Natural killer cell (primary cell): ENCODE results near the gene KAZN. TPM values are rescaled to one million over a fixed set of nuclear protein-coding genes. Genes with fewer than 3 reads are reported as not detected.

Experiments
- ATAC-seq, 3 donors: fragments of 150-1000 bp in 2 of 3; fragments of 200-7000 bp in 1 of 3; cut with Tn5 transposase; 1 replicate in 1 of 3; 2 replicates in 2 of 3; pipeline ENCODE4 v1.10.0; 2021; ENCODE audit warnings: mild to moderate bottlenecking in 2 of 3, moderate library complexity in 2 of 3
- DNase-seq, 2 donors: peaks; one replicate each; pipeline versions ENCODE4 v3.0.0 to v3.0.0-alpha.2; 2013 to 2021; ENCODE audit warnings: mixed read lengths in 1 of 2
- H3K27ac ChIP-seq: one replicate; pipeline ENCODE4 v1.5.1; 2013; ENCODE audit warnings: mild to moderate bottlenecking, low read length
- H3K27me3 ChIP-seq: one replicate; pipeline ENCODE4 v1.6.1; 2013; ENCODE audit warnings: low read length; ENCODE audit not compliant: control insufficient read depth, insufficient read depth
- H3K36me3 ChIP-seq: one replicate; pipeline ENCODE4 v1.6.1; 2013; ENCODE audit warnings: low read length; ENCODE audit not compliant: control insufficient read depth, insufficient read depth
- H3K4me1 ChIP-seq: one replicate; pipeline ENCODE4 v1.6.1; 2013; ENCODE audit warnings: low read length; ENCODE audit not compliant: control insufficient read depth, insufficient read depth
- H3K4me3 ChIP-seq: one replicate; pipeline ENCODE4 v1.5.1; 2013; ENCODE audit warnings: low read length
- H3K9me3 ChIP-seq: one replicate; pipeline ENCODE4 v1.6.1; 2013; ENCODE audit warnings: low read length; ENCODE audit not compliant: control insufficient read depth, insufficient read depth
- H3K27ac Mint-ChIP-seq, 2 donors: one replicate each; pipeline ENCODE4 v1.8.0; 2022; ENCODE audit warnings: mild to moderate bottlenecking in 2 of 2, mixed read lengths in 2 of 2, moderate library complexity in 1 of 2
- H3K27me3 Mint-ChIP-seq, 2 donors: one replicate each; pipeline ENCODE4 v1.8.0; 2022; ENCODE audit warnings: low read depth in 2 of 2, mixed read lengths in 2 of 2
- H3K36me3 Mint-ChIP-seq: one replicate; pipeline ENCODE4 v1.8.0; 2022; ENCODE audit warnings: mixed read lengths
- H3K4me1 Mint-ChIP-seq, 2 donors: one replicate each; pipeline ENCODE4 v1.8.0; 2022; ENCODE audit warnings: mixed read lengths in 2 of 2
- H3K4me3 Mint-ChIP-seq: one replicate; pipeline ENCODE4 v1.8.0; 2022; ENCODE audit warnings: mild to moderate bottlenecking, moderate library complexity, mixed read lengths
- H3K9me3 Mint-ChIP-seq, 2 donors: one replicate each; pipeline ENCODE4 v1.8.0; 2022; ENCODE audit warnings: mixed read lengths in 2 of 2
- CTCF ChIP-seq: fragments of 200-600 bp; IDR thresholded peaks from one replicate; pipeline ENCODE4 v1.8.0; 2022; ENCODE audit warnings: antibody characterized with exemption
- WGBS: methylation state at CpG from one replicate; pipeline ENCODE4 v1.1.7; 2013; ENCODE audit warnings: missing lambda C conversion rate; ENCODE audit not compliant: insufficient coverage; 5-methylcytosine and 5-hydroxymethylcytosine counted together
- intact Hi-C: fragments of 100-400 bp; cut with micrococcal nuclease; formaldehyde crosslinking; loops from one replicate; pipeline ENCODE4 v1.14.2; 2022
- total RNA-seq, 4 donors: library from RNA; stranded (reverse); fragments of 120-200 nt in 1 of 4; gene quantifications; one replicate each; pipeline versions ENCODE4 v1.2.3 to v1.2.4, GENCODE V29; 2013 to 2022

The KAZN gene
- total RNA-seq, 3 donors from 2014 or later (not counting 1 experiment from before 2014, with no cell fraction given): 1.2 to 2.0 (median 1.7) TPM

- intact Hi-C loops: no loop called here
- Mint-ChIP-seq H3K27me3 (peaks cover 35 to 48% of the 10 kb centered on the region in 2 donors), H3K36me3 (no peaks in the 10 kb centered on the region), H3K4me1 (peaks cover 0 to 18% of the 10 kb centered on the region in 2 donors), H3K9me3 (no peaks in the 10 kb centered on the region), H3K4me3 (no peak overlapping the region), H3K27ac (peak overlapping the region in 1 of 2 donors; percentile 33)
- Histone ChIP-seq H3K4me1 (peaks cover 6% of the 10 kb centered on the region), H3K4me3 (no peak overlapping the region), H3K36me3 (no peaks in the 10 kb centered on the region), H3K27me3 (peaks cover 2% of the 10 kb centered on the region), H3K27ac (no peak overlapping the region), H3K9me3 (no peaks in the 10 kb centered on the region)
- ATAC-seq: peak; percentile 77 to 95 (median 90)
- DNase-seq: peak in 1 of 2 donors; percentile 26
- TF ChIP-seq CTCF: no peak
- WGBS: 6% methylated on average over 6 of the region's 6 CpGs
Observed at GRCh38 chr1:15137809-15138208, 539.3 kb downstream of the KAZN start.

- Histone ChIP-seq H3K27me3 (peaks cover 2% of the 10 kb centered on the region), H3K9me3 (no peaks in the 10 kb centered on the region), H3K27ac (no peak overlapping the region), H3K36me3 (no peaks in the 10 kb centered on the region), H3K4me3 (no peak overlapping the region), H3K4me1 (peaks cover 6% of the 10 kb centered on the region)
- intact Hi-C loops: no loop called here
- Mint-ChIP-seq H3K36me3 (no peaks in the 10 kb centered on the region), H3K9me3 (no peaks in the 10 kb centered on the region), H3K27ac (no peak overlapping the region), H3K4me3 (no peak overlapping the region), H3K4me1 (peaks cover 0 to 18% of the 10 kb centered on the region in 2 donors), H3K27me3 (peaks cover 24 to 43% of the 10 kb centered on the region in 2 donors)
- no peak for TF ChIP-seq CTCF
- 76% methylated on average over 15 of the region's 15 CpGs for WGBS
- ATAC-seq (no peak), DNase-seq (no peak)
Observed at GRCh38 chr1:15139654-15140350, 541.3 kb downstream of the KAZN start.

GRCh38 chr1:15141935-15142539 lies 543.6 kb downstream of the KAZN start:
- 13% methylated on average over 5 of the region's 6 CpGs for WGBS
- H3K27me3 ChIP-seq: no peaks in the 10 kb centered on the region
- peaks cover 6% of the 10 kb centered on the region for H3K4me1 ChIP-seq
- Mint-ChIP-seq H3K27me3 (peaks cover 17 to 51% of the 10 kb centered on the region in 2 donors), H3K4me1 (peaks cover 0 to 18% of the 10 kb centered on the region in 2 donors), H3K9me3 (no peaks in the 10 kb centered on the region), H3K27ac (no peak overlapping the region), H3K36me3 (no peaks in the 10 kb centered on the region), H3K4me3 (no peak overlapping the region)
- no peak overlapping the region for H3K4me3 ChIP-seq
- intact Hi-C loops: no loop called here
- DNase-seq (no peak), ATAC-seq (no peak)
- H3K27ac ChIP-seq: no peak overlapping the region
- no peaks in the 10 kb centered on the region for H3K36me3 ChIP-seq
- TF ChIP-seq CTCF: no peak
- H3K9me3 ChIP-seq: no peaks in the 10 kb centered on the region
